Adrenal gland (tissue), 12 donors: ENCODE results near the gene GH1. TPM values are rescaled to one million over a fixed set of nuclear protein-coding genes. Genes with fewer than 3 reads are reported as not detected.
A peak's percentile ranks its signal among the peaks of the same experiment; 100 is the strongest.

ENCODE experiments used
- DNase-seq, 7 donors: peaks; one replicate each; pipeline ENCODE4 v3.0.0-alpha.2; 2019 to 2020
- H3K27ac ChIP-seq, 5 donors: fragments of 200-600 bp; sonication (generic) in 4 of 5; 1 replicate in 3 of 5; 2 replicates in 2 of 5; pipeline versions ENCODE4 v1.5.1 to v1.8.0; 2016 to 2020; ENCODE audit warnings: mild to moderate bottlenecking in 1 of 5
- H3K27me3 ChIP-seq: fragments of 200-600 bp; 2 replicates; pipeline ENCODE4 v1.8.0; 2021
- H3K36me3 ChIP-seq, 2 donors: fragments of 200-600 bp; replicated peaks in 1 of 2; 1 replicate in 1 of 2; 2 replicates in 1 of 2; pipeline versions ENCODE4 v1.5.1 to v1.8.0; 2018 to 2022
- H3K4me1 ChIP-seq, 2 donors: fragments of 200-600 bp; replicated peaks in 1 of 2; 1 replicate in 1 of 2; 2 replicates in 1 of 2; pipeline versions ENCODE4 v1.5.1 to v1.8.0; 2018 to 2021
- H3K4me3 ChIP-seq, 4 donors: fragments of 200-600 bp; sonication (generic) in 3 of 4; one replicate each; pipeline ENCODE4 v1.5.1; 2016 to 2018
- H3K9me3 ChIP-seq, 3 donors: fragments of 200-600 bp; sonication (generic) in 1 of 3; replicated peaks in 1 of 3; 1 replicate in 2 of 3; 2 replicates in 1 of 3; pipeline versions ENCODE4 v1.5.1 to v1.8.0; 2016 to 2021
- CTCF ChIP-seq, 6 experiments: fragments of 450-650 bp in 4 of 6; fragments of 200-600 bp in 2 of 6; sonication (generic) in 1 of 6; IDR thresholded peaks; 1 replicate in 5 of 6; 2 replicates in 1 of 6; pipeline versions ENCODE4 v1.5.1 to v1.8.0; 2016 to 2021; ENCODE audit warnings: antibody characterized with exemption in 6 of 6, mild to moderate bottlenecking in 2 of 6, moderate library complexity in 1 of 6
- POLR2A ChIP-seq, 2 donors: fragments of 450-650 bp; IDR thresholded peaks; one replicate each; pipeline ENCODE4 v1.6.1; 2017; ENCODE audit warnings: antibody characterized with exemption in 2 of 2, mild to moderate bottlenecking in 2 of 2, moderate library complexity in 1 of 2
- WGBS, 4 donors: extraction: QIAGEN DNeasy Blood & Tissue Kit in 2 of 4; methylation state at CpG; one replicate each; pipeline versions ENCODE4 v1.1.5 to v1.1.7; 2013 to 2017; 5-methylcytosine and 5-hydroxymethylcytosine counted together
- intact Hi-C, 2 donors: fragments of 100-400 bp; cut with DNase I; formaldehyde crosslinking; loops; one replicate each; pipeline versions ENCODE4 v1.14.1 to v1.15.0; 2022 to 2023
- polyA plus RNA-seq, 3 donors: library from polyadenylated mRNA; stranded (reverse); fragments of 200-250 nt in 2 of 3; fragments of 350-450 nt in 1 of 3; fragmentation: Illumina TruSeq in 1 of 3; extraction: RNeasy Lipid Tissue Mini Kit (QIAGEN cat#74804) in 1 of 3; gene quantifications; one replicate each; pipeline ENCODE4 v1.2.3, GENCODE V29; 2013 to 2014
- total RNA-seq, 9 donors: library from RNA; depleted of rRNA in 4 of 9; stranded (reverse); fragments of >200 nt in 4 of 9; fragments of 120-200 nt in 1 of 9; fragmentation: NEBNext Ultra II Directional in 1 of 9; extraction: Animal tissue kit (Norgen Biotek cat#: 25700) in 1 of 9; gene quantifications; one replicate each; pipeline versions ENCODE4 v1.1.0 to v1.2.4, GENCODE V29; 2013 to 2023
- donor health status: healthy with polysubstance abuse.
- donor health status: Bipolar disorder and iron deficiency.
- donor health status: DM: yes; HTN: yes; CAD: no.
- donor health status: DM: no; HTN: no; CAD: no.
- donor health status: DM: no; HTN: no; CAD: no.
- donor health status: DM: yes; HTN: yes; CAD: no.

The GH1 gene
- total and polyA plus RNA-seq, 12 donors: not detected

DNA sequence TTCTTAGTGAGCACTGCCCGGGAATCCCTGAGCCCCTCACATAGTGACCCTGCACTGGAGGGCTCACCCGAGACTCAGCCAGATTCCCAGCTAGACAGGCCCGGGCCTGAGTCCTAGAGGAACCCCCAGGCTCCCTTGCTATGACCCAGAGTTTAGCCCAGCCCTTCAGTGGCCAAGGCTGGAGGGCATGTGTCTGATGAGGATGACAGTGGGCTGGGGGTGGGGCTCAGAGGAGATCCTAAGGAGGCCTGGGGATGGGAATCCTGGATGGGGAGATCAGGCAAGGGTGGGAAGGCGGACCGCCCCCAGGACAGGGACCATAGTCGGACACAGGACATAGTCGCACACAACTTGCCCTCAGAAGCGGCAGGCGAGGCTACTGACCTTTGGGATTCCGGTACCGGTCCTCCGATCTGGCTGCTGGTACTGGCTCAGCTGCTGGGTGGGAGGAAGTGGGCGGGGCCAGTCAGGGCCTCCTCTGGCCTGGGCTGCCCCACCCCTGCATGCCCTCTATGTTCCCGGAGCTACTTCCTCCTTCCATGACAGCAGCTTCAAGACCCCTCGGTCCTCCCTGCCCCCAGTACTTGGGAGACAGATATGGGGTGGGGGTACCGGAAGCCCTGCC lies 12.4 kb upstream of the GH1 start:
- DNase-seq: peak; percentile 46 to 82 (median 65)
- intact Hi-C loops: no loop called here
- Histone ChIP-seq H3K4me3 (no peak overlapping the region), H3K27ac (peak overlapping the region in 1 of 5 donors; percentile 66), H3K4me1 (no peaks in the 10 kb centered on the region), H3K36me3 (no peaks in the 10 kb centered on the region), H3K27me3 (no peaks in the 10 kb centered on the region), H3K9me3 (no peaks in the 10 kb centered on the region)
- TF ChIP-seq POLR2A (IDR thresholded peaks at IDR 0.05) (no peak), CTCF (IDR thresholded peaks at IDR 0.05) (no peak)
- 46 to 65% (median 59%) methylated on average over 9 to 16 of the region's 16 CpGs for WGBS, 4 donors

DNA sequence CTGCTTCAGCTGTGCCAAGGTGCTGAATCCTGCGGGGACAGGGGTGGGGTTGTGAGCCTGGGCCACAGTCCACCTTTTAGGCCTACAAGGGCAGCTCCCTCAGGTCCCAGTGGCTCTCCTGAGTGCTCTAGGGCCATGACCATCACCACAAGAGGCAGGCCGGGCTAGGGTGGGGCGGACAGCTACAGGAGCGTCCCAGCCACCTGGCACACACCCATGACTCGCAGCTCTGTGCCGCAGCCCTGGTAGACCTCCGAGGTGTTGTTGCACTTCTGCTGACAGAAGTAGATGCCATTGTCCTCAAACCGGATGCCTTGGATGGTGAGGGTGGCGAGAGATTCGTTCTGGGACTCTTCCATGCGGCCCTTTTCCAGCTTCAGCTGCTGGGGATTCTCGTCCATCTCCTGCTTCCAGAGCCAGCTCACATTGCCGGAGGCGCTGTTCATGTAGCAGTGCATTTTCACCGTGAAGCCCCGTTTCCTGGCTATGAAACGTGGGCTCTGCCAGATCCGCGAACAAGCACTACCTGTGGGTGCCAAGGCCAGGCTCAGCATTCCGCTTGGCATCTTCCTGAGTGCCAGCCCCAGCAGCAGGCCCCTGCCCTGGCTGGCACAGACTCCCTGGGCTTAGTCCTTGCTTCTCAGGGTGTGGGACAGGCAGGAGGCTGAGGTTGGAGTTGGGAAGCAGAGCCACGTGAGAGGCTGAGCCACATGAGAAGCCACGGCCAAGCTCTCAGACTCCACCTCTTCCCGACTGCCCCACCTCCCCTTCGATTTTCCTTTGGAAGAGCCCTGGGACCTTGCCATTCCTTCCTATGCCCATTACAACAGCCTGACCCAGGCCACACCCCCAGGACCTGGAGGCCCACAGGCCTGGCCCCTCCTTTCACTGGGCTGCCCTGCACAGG lies 11.5 kb upstream of the GH1 start:
- intact Hi-C loops: loop anchor here in 1 of 2 donors (10.0 kb wide), 2 partner anchors 75 to 205 kb away; partner anchors contain the start of gene ERN1
- DNase-seq: peak in 1 of 7 donors; percentile 27
- H3K4me3 ChIP-seq: no peak overlapping the region
- H3K36me3 ChIP-seq: no peaks in the 10 kb centered on the region
- H3K4me1 ChIP-seq: no peaks in the 10 kb centered on the region
- no peaks in the 10 kb centered on the region for H3K27me3 ChIP-seq
- 83 to 91% (median 87%) methylated on average over 11 to 24 of the region's 24 CpGs for WGBS, 4 donors
- H3K27ac ChIP-seq: peak overlapping the region in 1 of 5 donors; percentile 66
- no peaks in the 10 kb centered on the region for H3K9me3 ChIP-seq
- TF ChIP-seq POLR2A (IDR thresholded peaks at IDR 0.05): no peak
- no peak for TF ChIP-seq CTCF (IDR thresholded peaks at IDR 0.05)

DNA sequence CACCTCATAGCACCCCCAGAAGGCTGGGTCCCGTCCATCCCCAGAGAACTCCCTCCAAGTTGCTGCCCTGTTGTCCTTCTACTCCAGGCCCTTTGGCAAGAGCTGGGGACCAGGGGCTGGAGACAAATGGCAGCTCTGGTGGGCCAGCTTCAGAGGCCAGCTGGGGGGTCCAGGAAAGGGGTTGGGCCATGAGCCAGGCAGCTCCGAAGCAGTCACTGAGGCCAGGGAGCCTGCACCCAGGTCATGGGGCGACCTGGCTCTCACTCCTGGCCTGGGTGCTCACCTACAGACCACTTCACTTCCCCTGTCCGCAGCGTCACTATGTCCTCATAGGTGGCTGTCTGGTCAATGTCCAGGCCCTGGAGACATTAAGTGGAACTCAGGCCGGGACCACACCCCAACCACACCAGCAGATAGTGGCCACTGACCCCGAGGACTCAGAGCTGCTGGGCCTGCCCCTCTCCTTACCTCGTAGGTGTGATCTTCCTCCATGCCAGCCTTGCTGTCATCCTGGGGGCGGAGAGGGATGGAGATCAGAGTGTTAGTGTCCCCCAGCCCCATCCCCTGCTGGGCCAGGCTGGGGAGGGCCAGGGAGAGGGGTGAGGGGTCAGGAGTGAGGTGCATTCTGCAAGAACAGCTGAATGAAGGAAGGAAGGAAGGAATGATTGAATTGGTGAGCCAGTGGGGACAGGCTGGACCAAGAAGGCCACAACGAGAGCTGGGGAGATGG lies 10.5 kb upstream of the GH1 start:
- no peaks in the 10 kb centered on the region for H3K27me3 ChIP-seq
- H3K27ac ChIP-seq: no peak overlapping the region
- TF ChIP-seq POLR2A (IDR thresholded peaks at IDR 0.05): no peak
- TF ChIP-seq CTCF (IDR thresholded peaks at IDR 0.05): no peak
- H3K4me1 ChIP-seq: no peaks in the 10 kb centered on the region
- no peak for DNase-seq
- WGBS, 4 donors: 89 to 94% (median 92%) methylated on average over 5 to 10 of the region's 10 CpGs
- intact Hi-C loops: loop anchor here in 1 of 2 donors (10.0 kb wide), 2 partner anchors 76 to 206 kb away; partner anchors contain the start of gene ERN1
- H3K4me3 ChIP-seq: no peak overlapping the region
- no peaks in the 10 kb centered on the region for H3K36me3 ChIP-seq
- no peaks in the 10 kb centered on the region for H3K9me3 ChIP-seq
